Fibroblast of villous mesenchyme (primary cell): Measurements from ENCODE around the gene CHMP1B. TPM values are rescaled to one million over a fixed set of nuclear protein-coding genes. Genes with fewer than 3 reads are reported as not detected.
A peak's percentile ranks its signal among the peaks of the same experiment; 100 is the strongest.

Experiments used
- DNase-seq: peaks from one replicate; pipeline ENCODE4 v3.0.0-alpha.2; 2010; ENCODE audit warnings: low read depth
- H3K4me3 ChIP-seq: 2 replicates; pipeline ENCODE4 v1.5.1; 2011; ENCODE audit warnings: low read depth, mild to moderate bottlenecking, low read length
- total RNA-seq: library from RNA; depleted of rRNA; stranded (reverse); fragments of >200 nt; gene quantifications from 2 replicates; pipeline ENCODE4 v1.2.3, GENCODE V29; 2012
- TF ChIP-seq, protein P1 (sequence below): IDR thresholded peaks from 2 replicates; pipeline ENCODE4 v1.5.1; 2012; ENCODE audit warnings: low read depth, mild to moderate bottlenecking, low read length; ENCODE audit not compliant: insufficient read depth

Gene CHMP1B
- total RNA-seq, 1 donor: 40.6 TPM

- TF ChIP-seq, protein P1, sequence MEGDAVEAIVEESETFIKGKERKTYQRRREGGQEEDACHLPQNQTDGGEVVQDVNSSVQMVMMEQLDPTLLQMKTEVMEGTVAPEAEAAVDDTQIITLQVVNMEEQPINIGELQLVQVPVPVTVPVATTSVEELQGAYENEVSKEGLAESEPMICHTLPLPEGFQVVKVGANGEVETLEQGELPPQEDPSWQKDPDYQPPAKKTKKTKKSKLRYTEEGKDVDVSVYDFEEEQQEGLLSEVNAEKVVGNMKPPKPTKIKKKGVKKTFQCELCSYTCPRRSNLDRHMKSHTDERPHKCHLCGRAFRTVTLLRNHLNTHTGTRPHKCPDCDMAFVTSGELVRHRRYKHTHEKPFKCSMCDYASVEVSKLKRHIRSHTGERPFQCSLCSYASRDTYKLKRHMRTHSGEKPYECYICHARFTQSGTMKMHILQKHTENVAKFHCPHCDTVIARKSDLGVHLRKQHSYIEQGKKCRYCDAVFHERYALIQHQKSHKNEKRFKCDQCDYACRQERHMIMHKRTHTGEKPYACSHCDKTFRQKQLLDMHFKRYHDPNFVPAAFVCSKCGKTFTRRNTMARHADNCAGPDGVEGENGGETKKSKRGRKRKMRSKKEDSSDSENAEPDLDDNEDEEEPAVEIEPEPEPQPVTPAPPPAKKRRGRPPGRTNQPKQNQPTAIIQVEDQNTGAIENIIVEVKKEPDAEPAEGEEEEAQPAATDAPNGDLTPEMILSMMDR: no peak
- no peak for DNase-seq
- no peak overlapping the region for H3K4me3 ChIP-seq
Observed at GRCh38 chr18:11873670-11874340, 22.6 kb downstream of the CHMP1B start.

DNA sequence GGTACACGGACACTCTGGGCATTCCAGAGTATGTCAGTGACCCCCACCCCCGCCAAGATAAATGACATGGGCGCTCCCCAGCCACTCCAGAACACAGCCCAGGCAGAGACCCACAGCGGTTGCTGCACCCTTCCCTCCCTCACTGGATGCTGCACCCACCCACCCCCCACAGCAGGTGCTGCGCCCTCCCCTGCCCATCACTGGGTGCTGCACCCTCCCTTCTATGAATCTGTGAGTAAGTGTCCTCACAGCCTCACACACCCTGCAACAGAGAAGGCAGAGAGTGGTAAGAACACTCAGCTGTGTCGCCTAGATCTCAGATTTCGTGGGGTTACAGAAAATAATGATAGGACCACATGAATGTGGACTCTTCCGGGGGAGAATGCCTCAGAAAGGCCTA, 23.5 kb downstream of the CHMP1B start:
- H3K4me3 ChIP-seq: no peak overlapping the region
- TF ChIP-seq, protein P1: no peak
- DNase-seq: no peak

DNA sequence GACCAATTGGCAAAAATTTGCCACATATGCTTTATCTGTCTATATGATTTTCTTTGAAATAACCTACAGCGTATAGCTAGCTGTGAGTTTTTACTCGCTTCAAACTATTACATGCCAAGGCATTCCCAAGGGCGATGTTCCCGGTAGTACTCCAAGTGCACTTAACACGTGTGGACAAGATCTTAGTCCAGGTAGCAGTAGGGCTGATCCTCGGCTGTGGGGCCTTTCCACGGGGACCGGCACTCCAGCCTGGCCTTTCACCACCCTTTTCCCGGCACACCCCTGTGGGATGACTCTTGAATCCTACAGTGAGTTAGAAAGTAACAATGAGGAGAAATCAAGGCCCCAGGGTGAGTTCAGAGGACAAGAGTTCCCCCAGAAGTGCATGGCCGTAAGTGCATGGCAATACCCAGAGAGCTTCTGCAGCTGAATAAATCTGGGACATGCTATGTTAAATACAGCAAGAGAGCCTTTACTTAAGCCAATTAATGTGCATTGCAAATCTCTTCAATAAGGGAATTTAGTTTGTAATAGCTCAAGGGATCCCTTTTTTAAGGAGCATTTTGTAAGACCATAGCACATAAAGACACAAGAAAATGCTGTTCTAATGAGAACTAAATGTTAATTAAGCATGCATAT, 26.4 kb downstream of the CHMP1B start:
- no peak for DNase-seq
- TF ChIP-seq, protein P1: no peak
- no peak overlapping the region for H3K4me3 ChIP-seq

GRCh38 chr18:11880586-11881304, 29.5 kb downstream of the CHMP1B start:
- TF ChIP-seq, protein P1: no peak
- no peak overlapping the region for H3K4me3 ChIP-seq
- no peak for DNase-seq

DNA sequence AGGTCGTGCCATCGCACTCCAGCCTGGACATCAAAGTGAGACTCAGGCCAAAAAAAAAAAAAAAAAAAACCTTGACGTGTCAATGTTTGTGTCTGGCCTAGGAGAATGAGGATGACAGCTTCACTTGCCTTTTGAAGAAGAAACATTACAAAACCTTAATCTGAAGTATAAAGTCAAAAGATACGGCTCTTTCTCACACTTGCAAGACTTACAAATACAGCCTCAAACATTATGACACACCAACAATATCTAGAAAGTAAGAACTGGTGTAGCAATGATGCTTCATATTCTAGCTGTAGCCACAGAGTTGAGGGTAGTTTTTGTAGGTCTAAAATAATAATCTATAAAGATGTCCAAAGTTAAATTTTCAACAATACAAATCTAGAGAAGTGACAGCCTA, 31.4 kb downstream of the CHMP1B start:
- TF ChIP-seq, protein P1: no peak
- DNase-seq: no peak
- H3K4me3 ChIP-seq: no peak overlapping the region

- H3K4me3 ChIP-seq: no peak overlapping the region
- TF ChIP-seq, protein P1: no peak
- DNase-seq: peak; percentile 42
Observed at GRCh38 chr18:11883153-11883552, 31.9 kb downstream of the CHMP1B start.
